Thymus (tissue), 11 donors: ENCODE results near the gene IGF1R. TPM values are rescaled to one million over a fixed set of nuclear protein-coding genes. Genes with fewer than 3 reads are reported as not detected.

Source experiments
- DNase-seq, 9 donors: peaks; one replicate each; pipeline ENCODE4 v3.0.0-alpha.2; 2013; ENCODE audit warnings: low spot score in 9 of 9, low read depth in 6 of 9, missing footprints in 1 of 9
- H3K27ac ChIP-seq, 2 donors: one replicate each; pipeline ENCODE4 v1.5.1; 2013; ENCODE audit warnings: control low read depth in 1 of 2, low read depth in 1 of 2, low read length in 1 of 2, mild to moderate bottlenecking in 1 of 2, moderate library complexity in 1 of 2
- H3K27me3 ChIP-seq, 2 donors: one replicate each; pipeline ENCODE4 v1.5.1; 2013; ENCODE audit warnings: low read length in 1 of 2; ENCODE audit not compliant: control insufficient read depth in 2 of 2, insufficient read depth in 1 of 2
- H3K36me3 ChIP-seq, 2 donors: one replicate each; pipeline ENCODE4 v1.5.1; 2013; ENCODE audit warnings: low read length in 1 of 2, mild to moderate bottlenecking in 1 of 2, moderate library complexity in 1 of 2; ENCODE audit not compliant: control insufficient read depth in 2 of 2, insufficient read depth in 2 of 2
- H3K4me1 ChIP-seq, 2 donors: one replicate each; pipeline ENCODE4 v1.5.1; 2013; ENCODE audit warnings: low read length in 2 of 2; ENCODE audit not compliant: control insufficient read depth in 2 of 2, insufficient read depth in 2 of 2
- H3K4me3 ChIP-seq, 2 donors: one replicate each; pipeline ENCODE4 v1.5.1; 2013; ENCODE audit warnings: low read length in 2 of 2, control low read depth in 1 of 2, mild to moderate bottlenecking in 1 of 2
- H3K9me3 ChIP-seq, 2 donors: one replicate each; pipeline ENCODE4 v1.5.1; 2013; ENCODE audit warnings: low read length in 1 of 2, mild to moderate bottlenecking in 1 of 2; ENCODE audit not compliant: control insufficient read depth in 2 of 2, insufficient read depth in 1 of 2
- WGBS: extraction: QIAGEN DNeasy Blood & Tissue Kit; methylation state at CpG from one replicate; pipeline ENCODE4 v1.1.7; 2013; 5-methylcytosine and 5-hydroxymethylcytosine counted together
- polyA plus RNA-seq: library from polyadenylated mRNA; stranded (reverse); fragments of 200-250 nt; gene quantifications from one replicate; pipeline ENCODE4 v1.2.3, GENCODE V29; 2013
- total RNA-seq: library from RNA; stranded (reverse); fragments of 120-200 nt; gene quantifications from one replicate; pipeline ENCODE4 v1.2.4, GENCODE V29; 2013
- donor health status: healthy.

IGF1R gene
- total and polyA plus RNA-seq, 2 donors: 10.0 to 11.0 TPM

- Histone ChIP-seq H3K4me1 (peaks cover 0 to 3% of the 10 kb centered on the region in 2 donors), H3K4me3 (no peak overlapping the region), H3K27ac (no peak overlapping the region), H3K27me3 (no peaks in the 10 kb centered on the region), H3K36me3 (no peaks in the 10 kb centered on the region), H3K9me3 (no peaks in the 10 kb centered on the region)
- peak in 1 of 9 donors; percentile 36 for DNase-seq
- WGBS: 76% methylated on average over 9 of the region's 9 CpGs
Measured at GRCh38 chr15:98785807-98786621, 137.7 kb downstream of the IGF1R start.

GRCh38 chr15:98786717-98787116, 138.4 kb downstream of the IGF1R start:
- Histone ChIP-seq H3K4me3 (no peak overlapping the region), H3K4me1 (peaks cover 0 to 3% of the 10 kb centered on the region in 2 donors), H3K27me3 (no peaks in the 10 kb centered on the region), H3K27ac (no peak overlapping the region), H3K36me3 (no peaks in the 10 kb centered on the region), H3K9me3 (no peaks in the 10 kb centered on the region)
- WGBS: 98% methylated on average over 9 of the region's 9 CpGs
- no peak for DNase-seq

- no peaks in the 10 kb centered on the region for H3K9me3 ChIP-seq
- H3K36me3 ChIP-seq: no peaks in the 10 kb centered on the region
- no peaks in the 10 kb centered on the region for H3K27me3 ChIP-seq
- peaks cover 0 to 3% of the 10 kb centered on the region in 2 donors for H3K4me1 ChIP-seq
- 95% methylated on average over 2 of the region's 2 CpGs for WGBS
- no peak overlapping the region for H3K27ac ChIP-seq
- H3K4me3 ChIP-seq: no peak overlapping the region
- no peak for DNase-seq
Measured at GRCh38 chr15:98787194-98787593, 138.9 kb downstream of the IGF1R start.

- H3K36me3 ChIP-seq: no peaks in the 10 kb centered on the region
- no peak for DNase-seq
- peaks cover 0 to 3% of the 10 kb centered on the region in 2 donors for H3K4me1 ChIP-seq
Measured at GRCh38 chr15:98787936-98788757, 139.8 kb downstream of the IGF1R start.

GRCh38 chr15:98789020-98789419, 140.7 kb downstream of the IGF1R start:
- peaks cover 0 to 3% of the 10 kb centered on the region in 2 donors for H3K4me1 ChIP-seq
- DNase-seq: no peak
- no peaks in the 10 kb centered on the region for H3K9me3 ChIP-seq
- H3K27ac ChIP-seq: no peak overlapping the region
- no peaks in the 10 kb centered on the region for H3K27me3 ChIP-seq
- 95% methylated on average over 4 of the region's 4 CpGs for WGBS
- H3K36me3 ChIP-seq: no peaks in the 10 kb centered on the region
- H3K4me3 ChIP-seq: no peak overlapping the region

More at GRCh38 chr15:98787936-98788757, 139.8 kb downstream of the IGF1R start:
- Histone ChIP-seq H3K9me3 (no peaks in the 10 kb centered on the region), H3K27ac (no peak overlapping the region), H3K27me3 (no peaks in the 10 kb centered on the region), H3K4me3 (no peak overlapping the region)
- WGBS: 88% methylated on average over 9 of the region's 9 CpGs

- Histone ChIP-seq H3K36me3 (no peaks in the 10 kb centered on the region), H3K4me1 (peaks cover 0 to 3% of the 10 kb centered on the region in 2 donors), H3K27me3 (no peaks in the 10 kb centered on the region), H3K9me3 (no peaks in the 10 kb centered on the region), H3K27ac (no peak overlapping the region), H3K4me3 (no peak overlapping the region)
- no peak for DNase-seq
- 98% methylated on average over 5 of the region's 5 CpGs for WGBS
Measured at GRCh38 chr15:98790270-98790669, 141.9 kb downstream of the IGF1R start.

- Histone ChIP-seq H3K36me3 (no peaks in the 10 kb centered on the region), H3K4me3 (no peak overlapping the region), H3K27me3 (no peaks in the 10 kb centered on the region), H3K4me1 (peaks cover 0 to 3% of the 10 kb centered on the region in 2 donors), H3K9me3 (no peaks in the 10 kb centered on the region), H3K27ac (no peak overlapping the region)
- no peak for DNase-seq
- 97% methylated on average over 2 of the region's 2 CpGs for WGBS
Measured at GRCh38 chr15:98791046-98791701, 142.8 kb downstream of the IGF1R start.

GRCh38 chr15:98792117-98792516, 143.8 kb downstream of the IGF1R start:
- peaks cover 0 to 3% of the 10 kb centered on the region in 2 donors for H3K4me1 ChIP-seq
- H3K4me3 ChIP-seq: no peak overlapping the region
- no peaks in the 10 kb centered on the region for H3K36me3 ChIP-seq
- no peaks in the 10 kb centered on the region for H3K27me3 ChIP-seq
- no peaks in the 10 kb centered on the region for H3K9me3 ChIP-seq
- H3K27ac ChIP-seq: no peak overlapping the region
- DNase-seq: no peak

GRCh38 chr15:98794211-98794610, 145.9 kb downstream of the IGF1R start:
- Histone ChIP-seq H3K27me3 (no peaks in the 10 kb centered on the region), H3K9me3 (no peaks in the 10 kb centered on the region), H3K4me1 (peaks cover 0 to 1% of the 10 kb centered on the region in 2 donors), H3K27ac (no peak overlapping the region), H3K36me3 (no peaks in the 10 kb centered on the region), H3K4me3 (no peak overlapping the region)
- 96% methylated on average over 4 of the region's 4 CpGs for WGBS
- DNase-seq: no peak
